A549 (cell line): ENCODE results near the gene ASAP2. TPM values are rescaled to one million over a fixed set of nuclear protein-coding genes. Genes with fewer than 3 reads are reported as not detected.

Experiments used
- ATAC-seq, 2 experiments: fragments of 200-7000 bp in 1 of 2; fragments of >200 bp in 1 of 2; cut with Nextera tagmentation in 1 of 2; cut with Tn5 transposase in 1 of 2; 3 replicates each; pipeline versions ENCODE4 v1.8.0 to v1.9.1; 2018 to 2020; ENCODE audit warnings: mild to moderate bottlenecking in 1 of 2, moderate library complexity in 1 of 2
- CTCF ChIA-PET: fragments of 300-600 bp; sonication (Branson Sonifier 250); formaldehyde crosslinking; extraction: SDS; loops from one replicate; lab custom pipeline; 2021; ENCODE audit warnings: antibody characterized with exemption, inconsistent platforms; lab: Yijun Ruan, JAX
- POLR2A ChIA-PET: fragments of 350-600 bp; formaldehyde crosslinking; extraction: SDS; loops from one replicate; lab custom pipeline; 2021; ENCODE audit warnings: antibody characterized with exemption, inconsistent platforms; lab: Yijun Ruan, JAX
- DNase-seq, 2 experiments: peaks; one replicate each; pipeline versions ENCODE4 v3.0.0 to v3.0.0-alpha.2; 2011 to 2016; ENCODE audit warnings: low read depth in 1 of 2, low spot score in 1 of 2
- FAIRE-seq: peaks from 2 replicates; lab custom pipeline; 2011; peaks lifted over from hg19 to GRCh38; lab: Jason Lieb, UNC
- H3K27ac ChIP-seq, 2 experiments: fragments of >200 bp; sonication (Bioruptor Twin); formaldehyde crosslinking; 3 replicates each; pipeline ENCODE4 v1.5.1; 2016 to 2017
- H3K4me1 ChIP-seq: fragments of >200 bp; sonication (Bioruptor Twin); formaldehyde crosslinking; 3 replicates; pipeline ENCODE4 v1.6.1; 2016
- H3K4me2 ChIP-seq: fragments of >200 bp; sonication (Bioruptor Twin); formaldehyde crosslinking; 3 replicates; pipeline ENCODE4 v1.6.1; 2016
- H3K4me3 ChIP-seq: fragments of >200 bp; sonication (Bioruptor Twin); formaldehyde crosslinking; 3 replicates; pipeline ENCODE4 v1.5.1; 2016
- H3K9me3 ChIP-seq: fragments of >200 bp; sonication (Bioruptor Twin); formaldehyde crosslinking; 3 replicates; pipeline ENCODE4 v1.6.1; 2016
- BCL3 ChIP-seq: fragments of >200 bp; sonication (Bioruptor Twin); formaldehyde crosslinking; IDR thresholded peaks from 3 replicates; pipeline ENCODE4 v1.6.1; 2016
- CBX2 ChIP-seq: fragments of 200-600 bp; sonication (generic); IDR thresholded peaks from 2 replicates; pipeline ENCODE4 v1.6.1; 2016; ENCODE audit warnings: low read depth, mild to moderate bottlenecking, borderline replicate concordance
- CBX8 ChIP-seq: fragments of 200-600 bp; sonication (generic); IDR thresholded peaks from 2 replicates; pipeline ENCODE4 v1.6.1; 2016
- CHD2 ChIP-seq: fragments of 150-350 bp; IDR thresholded peaks from 2 replicates; pipeline ENCODE4 v1.6.1; 2014; ENCODE audit warnings: low read length; ENCODE audit not compliant: partially characterized antibody
- CTCF ChIP-seq: fragments of >200 bp; sonication (Bioruptor Twin); formaldehyde crosslinking; IDR thresholded peaks from 3 replicates; pipeline ENCODE4 v1.5.1; 2016
- FOSL2 ChIP-seq, 2 experiments: fragments of 450-650 bp in 1 of 2; fragments of >200 bp in 1 of 2; sonication (Bioruptor Twin) in 1 of 2; formaldehyde crosslinking; IDR thresholded peaks; 2 replicates each; pipeline versions ENCODE4 v1.5.0 to v1.6.1; 2016 to 2020; ENCODE audit warnings: mild to moderate bottlenecking in 1 of 2, moderate library complexity in 1 of 2
- JUN ChIP-seq, 2 experiments: fragments of >200 bp; sonication (Bioruptor Twin); formaldehyde crosslinking; IDR thresholded peaks; 2 replicates in 1 of 2; 3 replicates in 1 of 2; pipeline ENCODE4 v1.6.1; 2016 to 2017
- JUNB ChIP-seq: fragments of >200 bp; sonication (Bioruptor Twin); formaldehyde crosslinking; IDR thresholded peaks from 2 replicates; pipeline ENCODE4 v1.6.1; 2016
- KDM1A ChIP-seq: fragments of 200-600 bp; sonication (generic); IDR thresholded peaks from 2 replicates; pipeline ENCODE4 v1.6.1; 2016; ENCODE audit warnings: low read depth, mild to moderate bottlenecking
- REST ChIP-seq: fragments of 200-600 bp; sonication (generic); IDR thresholded peaks from 2 replicates; pipeline ENCODE4 v1.6.1; 2016; ENCODE audit warnings: antibody characterized with exemption, mild to moderate bottlenecking, moderate library complexity
- RFX5 ChIP-seq: fragments of 450-650 bp; IDR thresholded peaks from 2 replicates; pipeline ENCODE4 v1.7.1; 2014; ENCODE audit warnings: antibody characterized with exemption, mild to moderate bottlenecking, moderate library complexity
- RNF2 ChIP-seq: fragments of 200-600 bp; sonication (generic); IDR thresholded peaks from 2 replicates; pipeline ENCODE4 v1.6.1; 2016; ENCODE audit warnings: low read depth, mild to moderate bottlenecking, antibody characterized with exemption, moderate library complexity, borderline replicate concordance
- SMC3 ChIP-seq: fragments of >200 bp; sonication (Bioruptor Twin); formaldehyde crosslinking; IDR thresholded peaks from 3 replicates; pipeline ENCODE4 v1.6.1; 2018; ENCODE audit warnings: inconsistent platforms
- ZFP36 ChIP-seq: fragments of 450-650 bp; IDR thresholded peaks from 2 replicates; pipeline ENCODE4 v1.6.1; 2014; ENCODE audit warnings: borderline replicate concordance; ENCODE audit not compliant: partially characterized antibody
- ZNF302 ChIP-seq: fragments of 250-450 bp; sonication (Bioruptor Pico); IDR thresholded peaks from 2 replicates; pipeline ENCODE4 v1.9.0; 2021; ENCODE audit warnings: inconsistent platforms, mild to moderate bottlenecking, moderate library complexity
- WGBS: methylation state at CpG from one replicate; pipeline ENCODE4 v1.1.6; 2017; ENCODE audit errors: missing lambda C conversion rate; 5-methylcytosine and 5-hydroxymethylcytosine counted together
- polyA plus RNA-seq, 4 experiments: library from polyadenylated mRNA; depleted of rRNA in 3 of 4; stranded (reverse); fragments of >200 nt; fragmentation: RNase III in 1 of 4; extraction: RNeasy Plus Mini Kit Qiagen cat#74134 plus additional on column Dnase treatment in 1 of 4; gene quantifications; 2 replicates in 3 of 4; 3 replicates in 1 of 4; pipeline ENCODE4 v1.2.3, GENCODE V29; 2011 to 2017

ASAP2 gene
- polyA plus RNA-seq, 2 of the 4 experiments (the other 2 are of a cell fraction) = 17.8 to 27.9 TPM

- no peak overlapping the region for H3K4me2 ChIP-seq
- no peak overlapping the region for H3K4me3 ChIP-seq
- no peak for TF ChIP-seq CBX2
- FAIRE-seq (peak; percentile 23), ATAC-seq (no peak), DNase-seq (no peak)
- no peak overlapping the region for H3K27ac ChIP-seq
- 74% methylated on average over 2 of the region's 2 CpGs for WGBS
- H3K9me3 ChIP-seq = no peaks in the 10 kb centered on the region
- POLR2A ChIA-PET = no interaction called here
- CTCF ChIA-PET = no interaction called here
- H3K4me1 ChIP-seq = 0 out of 3 replicates have a peak, but pooled peaks cover 3% of the 10 kb centered on the region
These were observed 224.0 kb downstream of the ASAP2 start for GRCh38 chr2:9430316-9431293.

- no peak for TF ChIP-seq FOSL2 (IDR thresholded peaks at IDR 0.05)
- no peak for TF ChIP-seq FOSL2 (CRISPR knock-in tag; IDR thresholded peaks at IDR 0.05)
- no peak for TF ChIP-seq REST
- no peak for TF ChIP-seq CTCF
- TF ChIP-seq ZFP36 = no peak
- TF ChIP-seq ZNF302 (CRISPR knock-in tag) = no peak
- ATAC-seq (no peak; a peak in 3 of 6 replicates), DNase-seq (no peak), FAIRE-seq (no peak)
- POLR2A ChIA-PET = interaction anchor here (1.4 kb wide), 1 partner anchor 11 kb away, joined by 4 read pairs; the partner anchor contains the start of genes CPSF3 and ITGB1BP1
- WGBS = 57% methylated on average over 2 of the region's 2 CpGs
- CTCF ChIA-PET = interaction anchor here (0.6 to 2.6 kb wide), 5 partner anchors 13 to 293 kb away, joined by 3 to 9 read pairs (median 4); no protein-coding TSS in a partner anchor
- Histone ChIP-seq H3K27ac (no peak overlapping the region), H3K9me3 (no peaks in the 10 kb centered on the region), H3K4me2 (no peak overlapping the region), H3K4me3 (no peak overlapping the region), H3K4me1 (peaks cover 5% of the 10 kb centered on the region; the same call in 1 of the 3 replicates)
These were observed 227.9 kb downstream of the ASAP2 start for GRCh38 chr2:9434489-9434888.

GRCh38 chr2:9439536-9439935 lies 232.9 kb downstream of the ASAP2 start:
- Histone ChIP-seq H3K4me3 (no peak overlapping the region), H3K9me3 (no peaks in the 10 kb centered on the region), H3K27ac (no peak overlapping the region), H3K4me2 (no peak overlapping the region), H3K4me1 (peaks cover 6% of the 10 kb centered on the region; the same call in 1 of the 3 replicates)
- ChIA-PET CTCF (interaction anchor here (1.1 kb wide), 1 partner anchor 16 kb away, joined by 4 read pairs; no protein-coding TSS in a partner anchor), POLR2A (no interaction called here)
- no peak for TF ChIP-seq KDM1A
- no peak for TF ChIP-seq FOSL2 (IDR thresholded peaks at IDR 0.05)
- peak; percentile 44 for TF ChIP-seq FOSL2 (CRISPR knock-in tag; IDR thresholded peaks at IDR 0.05)
- ATAC-seq = no peak
- DNase-seq = no peak
- WGBS = 92% methylated on average over 1 of the region's 1 CpG
- FAIRE-seq = no peak

GRCh38 chr2:9440058-9440727 lies 233.6 kb downstream of the ASAP2 start:
- TF ChIP-seq SMC3 (no peak), JUN (IDR thresholded peaks at IDR 0.05) (no peak), ZFP36 (no peak), CHD2 (no peak), RNF2 (no peak), CBX8 (no peak), ZNF302 (CRISPR knock-in tag) (no peak), RFX5 (no peak), JUNB (no peak), BCL3 (no peak), CBX2 (no peak), CTCF (no peak)
- Histone ChIP-seq H3K4me2 (no peak overlapping the region), H3K27ac (no peak overlapping the region), H3K4me3 (no peak overlapping the region), H3K9me3 (no peaks in the 10 kb centered on the region), H3K4me1 (peaks cover 6% of the 10 kb centered on the region; the same call in 1 of the 3 replicates)
- no peak for DNase-seq
- 95% methylated on average over 1 of the region's 1 CpG for WGBS
- POLR2A ChIA-PET = no interaction called here
- ATAC-seq = peak in 1 of 2 experiments; percentile 35; a peak in 1 of 6 replicates
- CTCF ChIA-PET = no interaction called here
- FAIRE-seq = no peak
